Fibroblast of pulmonary artery (primary cell): ENCODE measurements around the gene NUDT10.
"Not testable (repeated sequence)": the region's sequence is repeated elsewhere in the genome, so short reads cannot be mapped to it uniquely, and the experiment has no call there.

Experiments
- DNase-seq: peaks from one replicate; pipeline ENCODE4 v3.0.0-alpha.2; 2010; ENCODE audit warnings: low read depth
- H3K4me3 ChIP-seq: replicated peaks from 2 replicates; pipeline ENCODE4 v1.5.1; 2011; ENCODE audit warnings: low read depth, mild to moderate bottlenecking, control low read depth, low read length, moderate library complexity
- CTCF ChIP-seq: IDR thresholded peaks from 2 replicates; pipeline ENCODE4 v1.5.1; 2011; ENCODE audit warnings: mild to moderate bottlenecking, control low read depth, low read length, inconsistent platforms; ENCODE audit errors: missing control alignments

Gene NUDT10

GRCh38 chrX:51332188-51332942 lies at the start of gene NUDT10:
Gene NUDT10 (plus strand): TSS chrX:51332822. CDS start chrX:51332966, 144 bp downstream.
- TF ChIP-seq CTCF = no peak
- H3K4me3 ChIP-seq = peak within 1 kb of the TSS; percentile 45
- DNase-seq = peak; percentile 31

GRCh38 chrX:51292421-51292820 lies 40.2 kb upstream of the NUDT10 start:
- no peak for DNase-seq
- no peak for TF ChIP-seq CTCF
- H3K4me3 ChIP-seq = no peak overlapping the region

GRCh38 chrX:51296138-51296537 lies 36.5 kb upstream of the NUDT10 start:
- TF ChIP-seq CTCF = no peak
- no peak for DNase-seq
- no peak overlapping the region for H3K4me3 ChIP-seq

- no peak for TF ChIP-seq CTCF
- H3K4me3 ChIP-seq = no peak overlapping the region
- DNase-seq = no peak
These were observed 16.4 kb upstream of the NUDT10 start for GRCh38 chrX:51316271-51316670.

GRCh38 chrX:51332943-51333785 lies 542 bp downstream of the NUDT10 start:
- DNase-seq = not testable (repeated sequence)
- H3K4me3 ChIP-seq = peak overlapping the region; percentile 45

- no peak for TF ChIP-seq CTCF
- no peak overlapping the region for H3K4me3 ChIP-seq
- DNase-seq = no peak
These were observed 1.7 kb downstream of the NUDT10 start for GRCh38 chrX:51334276-51334675.

- TF ChIP-seq CTCF = peak; percentile 48
- no peak overlapping the region for H3K4me3 ChIP-seq
- peak; percentile 50 for DNase-seq
These were observed 4.0 kb downstream of the NUDT10 start for GRCh38 chrX:51336584-51336983.
